Choroid plexus epithelial cell (primary cell): ENCODE measurements around the gene DUT.

Experiments used
- DNase-seq: peaks from one replicate; pipeline ENCODE4 v3.0.0-alpha.2; 2010; ENCODE audit warnings: low read depth
- H3K4me3 ChIP-seq: 2 replicates; pipeline ENCODE4 v1.5.1; 2011; ENCODE audit warnings: low read depth, mild to moderate bottlenecking, control low read depth, low read length, moderate library complexity
- TF ChIP-seq, protein P1 (sequence below): conservative IDR thresholded peaks from 2 replicates; pipeline ENCODE4 v1.5.1; 2011; ENCODE audit warnings: low read depth, mild to moderate bottlenecking, control low read depth, inconsistent platforms, low read length, moderate library complexity

The DUT gene

DNA sequence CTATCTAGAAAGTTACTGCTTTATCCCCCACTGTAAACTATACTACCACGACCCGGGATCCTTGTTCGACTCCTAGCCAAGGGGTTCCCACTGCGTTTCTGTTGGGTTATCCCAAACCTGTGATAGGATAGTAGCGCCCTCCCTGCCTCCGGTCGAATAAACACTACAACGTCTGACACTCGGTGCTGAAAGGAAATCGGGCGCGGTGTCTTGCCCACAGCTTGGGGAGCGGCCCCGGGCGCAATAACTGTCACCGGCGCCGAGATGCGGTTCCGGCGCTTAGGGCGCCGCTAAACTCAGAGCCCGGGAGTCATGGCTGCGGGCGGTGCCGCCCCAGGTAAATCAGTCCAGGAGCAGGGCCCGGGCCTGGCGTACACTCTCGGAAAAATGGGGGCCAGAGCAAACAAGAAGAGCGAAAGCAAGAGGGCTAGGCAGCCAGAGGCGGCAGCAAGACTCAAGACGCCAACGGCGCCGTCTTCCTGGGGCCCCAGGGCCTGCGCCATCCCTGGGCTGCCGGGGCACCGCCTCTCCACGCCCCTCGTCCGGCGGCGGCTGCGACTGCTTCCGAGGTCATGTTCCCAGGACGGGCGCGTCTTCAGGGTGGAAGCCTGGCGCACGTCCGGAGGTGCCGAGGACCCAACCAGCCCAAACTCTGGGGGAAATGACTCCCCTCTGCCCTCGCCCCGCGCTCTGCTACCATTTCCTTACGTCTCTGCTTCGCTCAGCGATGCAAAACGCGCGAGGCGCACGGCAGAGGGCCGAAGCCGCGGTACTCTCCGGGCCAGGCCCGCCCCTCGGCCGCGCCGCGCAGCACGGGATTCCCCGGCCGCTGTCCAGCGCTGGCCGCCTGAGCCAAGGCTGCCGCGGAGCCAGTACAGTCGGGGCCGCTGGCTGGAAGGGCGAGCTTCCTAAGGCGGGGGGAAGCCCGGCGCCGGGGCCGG lies at the start of gene DUT:
TSS of gene DUT (plus strand) at position 575 of the 941 bp plus-strand sequence. CDS start at position 662, 87 bp downstream.
- peak within 1 kb of the TSS; percentile 86 for H3K4me3 ChIP-seq
- TF ChIP-seq, protein P1, sequence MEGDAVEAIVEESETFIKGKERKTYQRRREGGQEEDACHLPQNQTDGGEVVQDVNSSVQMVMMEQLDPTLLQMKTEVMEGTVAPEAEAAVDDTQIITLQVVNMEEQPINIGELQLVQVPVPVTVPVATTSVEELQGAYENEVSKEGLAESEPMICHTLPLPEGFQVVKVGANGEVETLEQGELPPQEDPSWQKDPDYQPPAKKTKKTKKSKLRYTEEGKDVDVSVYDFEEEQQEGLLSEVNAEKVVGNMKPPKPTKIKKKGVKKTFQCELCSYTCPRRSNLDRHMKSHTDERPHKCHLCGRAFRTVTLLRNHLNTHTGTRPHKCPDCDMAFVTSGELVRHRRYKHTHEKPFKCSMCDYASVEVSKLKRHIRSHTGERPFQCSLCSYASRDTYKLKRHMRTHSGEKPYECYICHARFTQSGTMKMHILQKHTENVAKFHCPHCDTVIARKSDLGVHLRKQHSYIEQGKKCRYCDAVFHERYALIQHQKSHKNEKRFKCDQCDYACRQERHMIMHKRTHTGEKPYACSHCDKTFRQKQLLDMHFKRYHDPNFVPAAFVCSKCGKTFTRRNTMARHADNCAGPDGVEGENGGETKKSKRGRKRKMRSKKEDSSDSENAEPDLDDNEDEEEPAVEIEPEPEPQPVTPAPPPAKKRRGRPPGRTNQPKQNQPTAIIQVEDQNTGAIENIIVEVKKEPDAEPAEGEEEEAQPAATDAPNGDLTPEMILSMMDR = peak; percentile 28
- DNase-seq = peak; percentile 83

DNA sequence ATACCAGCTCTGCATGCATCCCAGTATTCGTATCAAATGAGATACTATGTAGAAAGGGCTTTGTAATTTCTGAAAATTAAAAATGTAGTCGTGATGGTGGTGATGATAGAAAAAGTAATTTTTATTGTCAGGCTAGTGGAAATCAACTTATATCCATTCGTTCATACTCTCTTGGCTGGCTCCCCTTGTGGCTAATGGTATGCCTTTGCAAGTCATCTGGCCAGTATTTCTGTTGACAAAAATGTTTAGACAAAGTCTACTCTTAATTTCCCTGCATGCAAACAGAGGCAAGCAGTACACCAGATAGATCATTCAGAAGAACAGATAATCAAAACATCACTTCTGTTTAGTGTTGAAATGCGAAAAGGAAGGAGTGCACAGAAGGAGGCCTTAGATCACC lies 49.6 kb upstream of the DUT start:
- TF ChIP-seq, protein P1 = peak; percentile 31
- no peak for DNase-seq
- no peak overlapping the region for H3K4me3 ChIP-seq

DNA sequence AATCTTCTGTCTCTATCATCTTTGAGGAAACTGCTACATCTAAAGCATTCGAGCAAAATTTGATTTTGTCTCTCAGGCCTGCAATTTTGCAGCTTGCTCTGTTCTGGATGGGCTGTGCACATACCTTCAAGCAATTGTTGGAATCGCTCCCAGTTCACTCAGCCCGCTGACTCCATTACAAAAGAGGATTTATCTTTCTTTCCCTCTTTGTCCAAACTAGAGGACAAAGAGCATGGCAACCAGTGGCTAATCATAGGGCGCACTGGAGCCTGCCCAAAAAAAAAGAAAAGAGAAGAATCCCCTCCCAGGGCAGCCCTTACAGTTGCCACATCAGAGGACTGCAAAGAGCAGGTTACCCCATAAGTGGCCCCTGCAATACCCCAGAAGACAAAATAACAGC lies 49.0 kb upstream of the DUT start:
- TF ChIP-seq, protein P1 = no peak
- H3K4me3 ChIP-seq = no peak overlapping the region
- DNase-seq = peak; percentile 66

DNA sequence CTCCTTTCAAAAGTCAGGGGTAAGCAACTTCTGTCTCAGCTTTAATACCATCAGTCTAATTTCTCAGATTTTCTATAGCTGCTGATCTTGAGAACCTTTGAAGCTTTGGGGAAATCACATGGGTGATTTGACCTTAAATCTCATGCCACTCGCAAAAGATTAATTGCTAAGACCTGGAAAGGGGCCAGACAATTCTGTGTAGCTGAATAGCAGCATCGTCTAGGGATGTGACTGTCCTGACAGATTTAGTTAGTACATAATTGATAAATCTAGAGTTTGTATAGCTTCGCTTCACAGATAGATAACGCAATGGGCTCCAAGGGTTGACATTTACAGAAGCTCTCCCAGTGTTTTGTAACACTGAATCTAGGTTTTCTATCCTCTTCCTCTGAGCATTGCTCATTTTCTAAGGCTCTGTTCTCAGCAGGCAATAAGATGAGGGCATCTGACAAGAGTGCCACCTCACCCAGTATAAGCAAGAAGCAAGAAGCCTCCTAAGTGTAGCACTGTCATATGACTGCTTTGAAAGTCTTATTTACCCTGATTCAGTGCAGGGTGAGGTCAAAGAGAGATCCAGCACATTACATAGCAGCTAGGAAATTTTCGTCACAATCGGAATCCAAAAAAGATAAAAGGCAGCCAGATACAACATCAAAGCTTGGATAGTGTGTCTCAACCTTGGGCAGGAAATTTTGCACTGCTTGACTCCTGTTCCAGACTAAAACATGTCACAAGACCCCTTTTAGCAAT lies 47.7 kb upstream of the DUT start:
- DNase-seq = peak; percentile 77
- no peak overlapping the region for H3K4me3 ChIP-seq
- TF ChIP-seq, protein P1 = no peak

DNA sequence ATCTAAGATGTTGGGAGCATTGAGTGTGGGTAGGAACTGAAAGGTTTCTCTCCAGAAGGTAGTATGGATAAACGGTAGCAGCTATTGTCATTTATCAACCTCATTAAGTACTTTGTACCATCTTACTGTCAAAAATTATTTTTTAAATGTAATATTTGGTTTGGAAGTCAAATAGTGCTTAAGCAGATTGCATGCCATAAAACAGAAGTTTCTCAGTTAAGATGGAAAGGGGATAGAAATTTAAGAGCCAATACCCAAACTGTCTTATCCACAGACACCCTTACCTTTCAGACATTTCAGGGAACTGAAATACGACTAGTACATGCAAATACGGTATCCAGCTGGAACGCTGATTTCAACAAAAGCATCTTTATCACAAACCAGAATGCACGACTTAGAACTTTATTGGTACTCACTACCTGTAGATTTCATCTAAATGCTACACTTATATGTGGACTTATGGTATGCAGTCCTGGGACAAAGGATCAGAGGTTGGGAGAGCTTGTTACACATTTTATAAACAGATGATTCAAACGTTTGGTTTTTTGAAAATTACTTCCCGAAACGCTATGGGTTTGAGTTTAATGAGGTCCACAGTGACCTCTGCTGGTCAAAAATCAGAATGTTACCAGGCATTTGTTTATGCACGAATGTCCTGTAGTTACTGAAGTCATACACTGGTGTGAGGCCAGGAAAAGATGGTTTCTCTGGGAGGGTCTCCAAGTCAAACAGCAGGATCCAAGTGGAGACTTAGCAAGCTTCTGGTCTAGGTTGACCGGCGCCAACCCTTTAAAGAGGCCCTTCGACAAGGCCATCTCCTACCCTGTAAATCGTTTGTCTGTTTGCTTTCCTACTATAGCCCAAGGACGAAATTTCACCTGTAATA lies 45.7 kb upstream of the DUT start:
- TF ChIP-seq, protein P1 = peak; percentile 70
- peak overlapping the region; percentile 34 for H3K4me3 ChIP-seq
- peak; percentile 96 for DNase-seq

DNA sequence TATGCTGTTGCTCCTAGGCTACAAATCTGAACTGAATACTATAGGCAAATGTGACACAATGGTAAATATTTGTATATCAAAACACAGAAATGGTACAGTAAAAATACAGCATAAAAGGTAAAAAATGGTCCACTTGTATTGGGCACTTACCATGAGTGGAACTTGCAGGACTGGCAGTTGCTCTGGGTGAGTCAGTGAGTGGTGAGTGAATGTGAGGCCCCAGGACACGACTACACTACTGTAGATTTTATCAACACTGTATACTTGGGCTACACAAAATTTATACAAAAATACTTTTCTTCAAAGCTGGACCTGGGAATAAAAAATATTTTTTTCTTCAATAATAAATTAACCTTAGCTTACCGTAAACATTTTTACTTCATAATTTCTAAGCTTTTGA lies 41.6 kb upstream of the DUT start:
- no peak overlapping the region for H3K4me3 ChIP-seq
- TF ChIP-seq, protein P1 = no peak
- no peak for DNase-seq
